HG03280 (cell line): Measurements from ENCODE around the gene DCTN1.

Experiments
- ATAC-seq: cut with Tn5 transposase; IDR thresholded peaks from one replicate; pipeline ENCODE4 v1.9.1; 2021; ENCODE audit warnings: mild to moderate bottlenecking, moderate library complexity; ENCODE audit not compliant: unreplicated experiment

The DCTN1 gene

DNA sequence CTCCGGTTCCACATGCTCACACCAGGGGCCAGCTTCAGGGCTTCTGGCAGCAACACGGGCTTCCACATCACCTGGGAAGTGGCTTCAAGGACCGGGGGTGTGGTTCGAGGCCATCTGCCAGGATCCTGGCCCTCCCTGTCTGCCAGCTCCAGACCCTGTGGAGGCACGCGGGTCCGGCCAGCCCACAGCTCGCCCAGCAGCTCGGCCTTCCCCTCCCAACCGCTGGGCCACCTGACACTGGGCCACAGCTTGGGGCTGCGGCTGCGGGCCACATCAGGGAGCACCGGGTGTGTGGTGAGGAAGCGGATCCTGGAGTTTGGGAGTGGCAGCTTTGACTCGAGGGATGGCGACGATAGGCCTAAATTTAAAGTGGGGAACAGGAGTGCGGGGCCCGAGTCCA, 34.3 kb upstream of the DCTN1 start:
- no peak for ATAC-seq

DNA sequence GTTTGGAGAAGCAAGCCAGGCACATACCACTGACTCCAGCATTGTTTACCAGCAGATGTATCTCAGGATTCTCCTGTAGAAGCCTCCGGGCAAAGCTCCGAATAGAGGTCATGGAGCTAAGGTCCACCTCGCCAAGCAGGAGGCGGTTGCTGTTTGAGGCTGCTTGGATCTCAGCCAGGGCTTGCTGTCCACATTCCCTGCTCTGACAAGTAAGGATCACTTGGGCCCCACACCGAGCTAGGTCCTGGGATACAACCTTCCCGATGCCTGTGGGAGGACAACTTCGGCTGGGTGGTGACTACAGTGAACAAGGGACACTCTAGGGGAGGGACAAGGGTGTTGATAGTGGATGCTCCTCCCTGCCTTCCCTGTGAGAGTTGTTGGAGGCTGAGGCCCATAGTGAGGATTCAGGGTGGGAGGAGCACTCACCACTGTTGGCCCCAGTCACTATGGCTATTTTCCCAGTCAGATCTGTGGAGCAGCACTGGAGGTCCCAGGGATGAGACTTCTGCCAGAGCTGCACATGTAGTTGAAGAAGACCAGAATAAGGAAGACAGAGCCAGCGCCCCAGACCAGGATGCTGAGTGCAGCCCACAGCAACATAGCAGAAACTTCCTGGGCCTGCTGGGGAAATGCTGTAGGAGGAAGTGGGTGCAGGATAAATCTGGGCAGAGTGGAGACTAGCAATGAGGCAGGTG, 33.0 kb upstream of the DCTN1 start:
- ATAC-seq, result no peak

DNA sequence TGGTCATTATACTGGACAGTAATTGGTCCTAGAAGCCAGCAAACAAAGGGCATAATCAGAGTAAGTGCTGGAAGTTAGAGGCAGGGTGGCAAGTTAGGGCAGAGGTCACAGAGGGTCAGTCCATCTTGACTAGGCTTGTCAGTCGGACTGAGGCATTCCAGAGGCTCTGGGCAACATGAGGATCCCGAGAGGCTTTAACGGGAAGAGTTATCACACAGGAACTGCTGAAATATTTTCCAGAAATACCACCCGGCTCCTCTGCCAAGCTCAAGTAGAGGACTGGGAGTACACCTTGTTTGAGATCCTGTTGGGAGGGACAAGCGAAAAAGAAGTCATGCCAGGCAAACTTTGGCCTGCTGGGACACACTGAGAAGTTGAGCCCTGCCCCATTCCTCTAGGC, 27.6 kb upstream of the DCTN1 start:
- ATAC-seq, result no peak

DNA sequence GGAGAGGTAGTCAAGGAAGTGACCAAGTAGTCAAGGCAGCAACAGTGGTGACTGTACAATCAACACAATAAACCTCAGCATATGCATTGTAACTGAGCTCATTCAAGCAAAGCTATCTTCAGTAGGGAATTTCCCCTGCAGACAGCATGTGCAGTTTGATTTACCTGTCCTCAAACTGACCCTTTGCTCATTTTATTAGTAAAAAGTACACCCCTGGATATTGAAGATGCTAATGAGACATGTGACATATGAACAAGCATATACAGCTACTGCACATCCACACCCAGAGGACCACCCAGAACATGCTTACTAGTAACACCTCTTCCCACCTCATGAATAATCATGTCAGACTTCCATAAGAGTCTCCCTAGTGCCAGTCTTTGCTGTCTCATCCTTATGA, 25.9 kb upstream of the DCTN1 start:
- no peak for ATAC-seq

- no peak for ATAC-seq
These were observed 21.8 kb upstream of the DCTN1 start for GRCh38 chr2:74401891-74402290.

GRCh38 chr2:74399785-74400184, 19.7 kb upstream of the DCTN1 start:
- ATAC-seq, result peak; percentile 54

DNA sequence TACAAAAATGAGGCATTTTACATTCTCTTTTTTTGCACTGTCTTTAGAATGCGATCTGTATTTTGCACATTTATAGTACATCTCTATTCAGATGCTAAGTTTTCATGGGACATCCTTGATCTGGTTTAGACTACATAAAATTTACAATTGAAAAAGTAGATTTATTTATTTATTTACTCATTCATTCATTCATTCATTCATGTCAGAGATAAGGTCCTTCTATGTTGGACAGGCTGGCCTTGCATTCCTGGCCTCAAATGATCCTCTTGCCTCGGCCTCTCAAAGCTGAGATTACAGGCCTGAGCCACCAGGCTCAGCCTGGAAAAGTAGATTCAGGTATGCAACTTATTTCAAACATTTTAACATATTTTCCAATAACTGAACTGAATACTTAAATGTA, 16.0 kb upstream of the DCTN1 start:
- ATAC-seq, result no peak

DNA sequence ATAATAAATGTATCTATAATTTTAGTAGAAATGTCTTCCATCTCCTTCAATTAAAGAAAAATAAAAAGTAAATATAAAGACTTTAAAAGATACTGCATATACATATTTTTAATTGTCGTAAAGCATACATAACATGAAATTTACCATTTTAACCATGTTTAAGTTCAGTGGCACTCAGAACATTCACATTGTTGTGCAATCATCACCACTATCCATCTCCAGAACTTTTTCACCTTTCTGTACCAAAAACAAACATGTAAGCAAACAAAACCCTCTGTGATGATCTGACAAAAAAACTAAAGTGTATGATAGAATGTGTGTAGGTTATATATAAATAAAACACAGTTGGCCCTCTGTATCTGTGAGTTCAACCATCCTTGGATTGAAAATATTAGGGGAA, 13.4 kb upstream of the DCTN1 start:
- no peak for ATAC-seq

GRCh38 chr2:74392449-74392743, 12.3 kb upstream of the DCTN1 start:
- no peak for ATAC-seq

- ATAC-seq, result peak; percentile 77
These were observed 11.7 kb upstream of the DCTN1 start for GRCh38 chr2:74391580-74392448.

- ATAC-seq, result peak; percentile 24
These were observed 11.1 kb upstream of the DCTN1 start for GRCh38 chr2:74391209-74391579.

- no peak for ATAC-seq
These were observed 10.5 kb upstream of the DCTN1 start for GRCh38 chr2:74390606-74391005.

DNA sequence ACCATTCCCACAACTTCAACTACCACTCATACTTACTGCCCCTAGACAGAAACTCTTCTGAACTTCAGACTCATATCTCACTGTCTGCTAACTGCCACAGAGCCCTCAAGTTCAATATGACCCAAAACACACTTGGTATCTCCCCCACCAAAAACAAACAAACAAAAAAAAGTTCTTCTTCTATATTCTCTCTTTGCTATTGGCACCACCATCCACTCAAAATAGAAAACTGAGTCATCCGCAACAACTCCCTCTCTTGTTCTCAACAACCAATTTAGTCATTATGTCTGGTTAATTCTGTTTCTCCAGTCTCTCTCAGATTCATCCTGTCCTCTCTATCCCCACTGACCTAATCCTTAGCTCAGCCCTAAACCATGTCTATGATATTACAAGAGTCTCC, 7.2 kb upstream of the DCTN1 start:
- no peak for ATAC-seq

- ATAC-seq, result no peak
These were observed 5.3 kb upstream of the DCTN1 start for GRCh38 chr2:74385396-74385795.

- no peak for ATAC-seq
These were observed 3.9 kb upstream of the DCTN1 start for GRCh38 chr2:74384051-74384450.

- ATAC-seq, result no peak
These were observed 3.1 kb upstream of the DCTN1 start for GRCh38 chr2:74383254-74383653.

DNA sequence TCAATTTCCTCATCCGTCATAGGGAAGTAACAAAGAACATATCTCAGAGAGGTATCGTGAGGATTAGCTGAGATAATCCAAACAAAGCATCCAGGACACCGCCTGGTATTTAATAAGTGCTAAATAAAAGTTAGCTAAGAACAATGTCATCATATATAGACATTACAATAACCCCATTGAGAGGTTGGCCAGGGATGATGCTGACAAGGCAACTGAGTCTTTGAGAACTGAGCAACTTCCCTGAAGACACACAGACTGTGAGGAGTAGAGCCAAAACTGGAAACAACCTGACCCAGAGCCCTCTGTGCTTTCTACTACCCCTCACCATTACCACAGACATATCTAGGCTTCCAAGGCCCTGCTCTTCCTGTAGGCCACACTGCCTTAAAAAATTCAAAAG, 1.6 kb upstream of the DCTN1 start:
- no peak for ATAC-seq

GRCh38 chr2:74378007-74378406, 2.1 kb downstream of the DCTN1 start:
- ATAC-seq, result no peak

DNA sequence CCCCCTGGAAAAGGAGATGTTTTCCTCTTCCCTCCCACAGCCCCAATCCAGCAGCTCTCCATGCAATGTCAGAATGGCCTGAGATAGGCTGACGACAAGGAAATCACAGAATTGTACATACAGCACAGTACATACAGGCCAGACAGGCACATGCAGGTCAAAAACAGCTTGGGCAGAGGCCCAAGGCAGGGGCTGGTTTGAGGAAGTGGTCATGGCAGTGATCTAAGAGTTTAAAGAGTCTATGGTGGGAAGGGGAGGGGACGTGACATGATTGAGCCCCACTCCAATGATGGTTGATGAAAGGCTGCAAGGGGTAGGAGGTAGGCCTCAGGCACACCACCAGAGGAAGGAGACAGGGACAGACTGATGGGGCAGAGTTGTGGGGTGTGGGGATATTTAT, 4.3 kb downstream of the DCTN1 start:
- no peak for ATAC-seq

DNA sequence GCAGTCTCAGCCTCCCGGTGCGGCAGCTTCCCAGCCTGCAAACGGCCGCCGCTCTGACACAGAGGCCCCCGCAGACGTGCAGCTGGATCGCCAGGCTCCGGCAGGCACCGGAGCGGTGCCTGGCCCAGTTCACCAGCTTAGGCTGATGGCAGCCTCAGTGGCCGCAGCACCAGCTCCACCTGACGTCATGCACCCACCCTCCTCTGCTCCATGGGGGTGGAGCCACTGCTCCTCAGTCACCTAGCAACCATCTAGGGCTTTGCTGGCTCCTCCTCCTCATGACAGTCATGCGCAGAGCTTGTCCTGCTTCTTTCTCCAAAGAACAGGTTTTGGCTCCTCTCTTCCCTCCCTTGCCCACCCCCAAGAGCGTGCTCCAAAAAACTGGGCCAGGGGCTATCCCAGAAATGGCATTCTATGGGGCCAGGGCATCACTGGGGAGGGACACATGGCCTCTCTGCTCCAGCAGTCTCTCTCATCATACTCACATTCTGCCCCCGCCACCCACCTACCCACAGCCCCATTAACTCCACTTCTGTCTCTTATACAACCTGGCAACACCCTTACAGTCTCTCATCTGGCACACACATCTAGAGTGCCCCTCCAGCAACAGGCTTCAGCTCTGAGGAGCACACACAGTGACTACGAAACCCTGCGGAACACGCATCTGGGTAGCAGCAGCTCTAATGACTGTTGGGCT, 5.5 kb downstream of the DCTN1 start:
- no peak for ATAC-seq

- no peak for ATAC-seq
These were observed 6.1 kb downstream of the DCTN1 start for GRCh38 chr2:74373985-74374384.

DNA sequence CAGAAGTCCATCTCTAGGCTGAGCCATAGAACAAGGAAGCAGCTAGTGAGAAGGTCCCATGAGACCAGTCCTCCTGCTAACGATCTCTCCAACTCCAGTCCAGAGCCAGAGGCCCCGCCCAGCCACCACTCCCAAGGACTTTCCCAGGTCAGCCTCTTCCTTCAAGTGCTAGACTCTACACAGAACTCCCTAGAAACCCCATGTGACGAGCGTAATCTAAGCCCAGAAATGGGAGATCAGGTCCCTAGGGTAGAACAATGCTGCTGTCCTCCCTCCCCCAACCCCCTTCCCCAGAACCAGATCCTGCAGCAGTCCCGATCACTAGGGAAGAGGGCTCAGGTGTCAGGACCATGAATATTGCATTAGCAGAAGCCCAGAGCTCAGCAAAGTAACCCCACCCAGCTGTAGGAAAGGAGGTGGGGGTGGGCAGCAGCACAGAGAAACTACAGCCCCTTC, 6.9 kb downstream of the DCTN1 start:
- no peak for ATAC-seq
